HG03064 (cell line): ENCODE data around the gene ADNP.

Experiments
- ATAC-seq: cut with Tn5 transposase; IDR thresholded peaks from one replicate; pipeline ENCODE4 v1.9.1; 2021; ENCODE audit warnings: low read depth; ENCODE audit not compliant: unreplicated experiment

Gene ADNP

DNA sequence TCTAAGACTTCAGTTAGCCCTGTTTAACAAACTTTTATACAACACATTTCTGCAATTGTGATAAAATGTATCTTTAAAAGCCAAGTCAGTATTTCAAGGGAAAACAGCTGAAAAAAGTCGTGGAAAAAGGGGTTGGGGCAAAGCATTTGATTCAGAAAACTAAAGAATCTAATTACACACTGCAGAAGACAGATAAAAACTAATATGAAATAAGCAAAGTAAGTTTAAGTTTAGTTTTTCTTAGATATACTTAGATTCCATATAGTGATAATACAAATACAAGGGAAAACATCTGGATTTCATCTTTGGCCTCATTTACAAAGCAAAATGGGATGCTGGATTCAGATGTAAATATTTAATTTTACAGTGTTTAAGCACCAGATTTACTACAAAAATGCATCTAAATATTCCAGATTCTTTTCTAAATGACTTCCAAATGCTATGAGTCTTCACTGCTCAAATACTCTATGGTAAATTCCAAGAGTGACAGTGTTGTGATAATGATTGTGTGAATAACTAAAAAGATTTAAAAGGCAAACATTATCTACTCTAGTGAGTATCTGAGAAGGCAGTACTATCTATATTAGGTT lies 1.5 kb upstream of the ADNP start:
- ATAC-seq, result no peak

DNA sequence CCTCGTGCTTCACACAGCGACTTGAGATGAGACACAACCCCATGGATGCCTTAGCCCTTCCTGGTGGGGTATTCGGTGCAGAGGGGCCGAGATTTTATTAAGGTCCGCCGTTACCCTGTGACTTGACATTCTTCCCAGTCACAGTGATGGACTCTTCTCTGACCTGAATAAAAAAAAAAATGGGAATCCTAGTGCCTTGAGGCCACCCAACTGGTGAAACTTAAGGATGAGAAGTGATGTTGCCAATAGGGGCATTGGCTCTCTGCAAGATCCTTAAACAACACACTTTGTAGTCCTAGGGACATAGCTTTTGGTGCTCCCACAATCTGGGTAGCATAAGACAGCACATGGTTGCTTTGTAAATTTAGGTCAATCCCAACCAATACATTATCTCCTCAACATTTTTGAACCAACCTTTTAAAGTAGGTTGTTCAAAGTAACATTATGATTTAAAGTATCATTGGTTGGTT lies 814 bp upstream of the ADNP start:
- ATAC-seq, result no peak

DNA sequence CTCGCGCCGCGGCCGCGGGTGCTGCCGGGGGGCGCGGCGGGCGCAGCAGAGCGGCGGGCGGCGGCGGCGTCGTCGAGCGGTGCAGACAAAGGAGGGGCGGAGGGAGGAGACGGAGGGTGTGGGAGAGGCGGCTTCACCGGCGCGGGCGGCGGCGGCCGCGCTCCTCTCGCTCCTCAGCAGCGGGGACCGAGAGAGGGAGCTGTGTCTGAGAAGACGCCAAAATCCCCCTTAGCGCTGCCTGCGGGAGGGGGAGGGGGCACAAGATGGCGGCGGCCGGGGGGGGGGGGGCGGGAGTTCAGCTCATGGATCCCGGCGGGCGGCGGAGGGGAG lies 296 bp downstream of the ADNP start:
- no peak for ATAC-seq

DNA sequence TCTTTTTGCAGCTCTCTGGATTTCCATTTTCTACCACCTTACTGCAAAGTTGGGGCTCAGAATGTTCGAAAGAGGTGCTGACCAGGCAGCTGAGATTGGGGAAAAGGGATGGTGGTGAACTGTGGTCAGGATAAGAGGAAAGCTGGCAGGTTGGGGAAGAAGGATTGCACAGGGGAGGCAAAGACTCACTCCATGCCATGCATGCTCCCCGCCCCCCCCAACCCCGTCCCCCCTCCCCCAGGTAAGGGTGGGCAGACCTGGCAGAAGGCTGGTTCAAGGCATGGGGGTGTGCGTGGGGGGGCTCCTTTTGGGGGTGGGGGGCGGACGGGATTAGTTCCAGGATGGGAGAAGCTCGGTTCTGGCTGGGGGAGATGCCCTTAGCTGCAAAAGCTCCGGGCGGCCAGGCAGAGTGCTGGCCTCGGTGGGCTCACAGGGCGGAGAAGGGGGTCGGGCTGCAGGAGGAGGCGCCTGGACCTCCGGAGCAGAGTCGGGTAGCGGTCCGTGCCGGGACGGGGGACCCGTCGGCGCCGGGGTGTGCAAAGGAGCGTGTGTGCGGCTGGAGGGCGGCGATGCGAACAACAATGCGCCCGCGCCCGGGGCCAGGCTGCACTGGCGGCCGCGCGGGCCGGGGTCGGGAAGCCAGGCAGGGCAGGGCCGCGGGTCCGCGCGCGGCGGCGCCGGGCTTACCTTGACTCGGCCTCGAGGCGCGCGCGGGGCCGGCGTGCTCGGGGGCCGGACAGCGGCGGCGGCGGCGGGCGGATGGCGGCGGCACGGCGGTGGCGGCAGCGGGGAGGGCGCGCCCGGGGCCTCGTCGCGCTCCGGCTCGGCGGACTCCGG lies 880 bp downstream of the ADNP start:
- ATAC-seq, result no peak

DNA sequence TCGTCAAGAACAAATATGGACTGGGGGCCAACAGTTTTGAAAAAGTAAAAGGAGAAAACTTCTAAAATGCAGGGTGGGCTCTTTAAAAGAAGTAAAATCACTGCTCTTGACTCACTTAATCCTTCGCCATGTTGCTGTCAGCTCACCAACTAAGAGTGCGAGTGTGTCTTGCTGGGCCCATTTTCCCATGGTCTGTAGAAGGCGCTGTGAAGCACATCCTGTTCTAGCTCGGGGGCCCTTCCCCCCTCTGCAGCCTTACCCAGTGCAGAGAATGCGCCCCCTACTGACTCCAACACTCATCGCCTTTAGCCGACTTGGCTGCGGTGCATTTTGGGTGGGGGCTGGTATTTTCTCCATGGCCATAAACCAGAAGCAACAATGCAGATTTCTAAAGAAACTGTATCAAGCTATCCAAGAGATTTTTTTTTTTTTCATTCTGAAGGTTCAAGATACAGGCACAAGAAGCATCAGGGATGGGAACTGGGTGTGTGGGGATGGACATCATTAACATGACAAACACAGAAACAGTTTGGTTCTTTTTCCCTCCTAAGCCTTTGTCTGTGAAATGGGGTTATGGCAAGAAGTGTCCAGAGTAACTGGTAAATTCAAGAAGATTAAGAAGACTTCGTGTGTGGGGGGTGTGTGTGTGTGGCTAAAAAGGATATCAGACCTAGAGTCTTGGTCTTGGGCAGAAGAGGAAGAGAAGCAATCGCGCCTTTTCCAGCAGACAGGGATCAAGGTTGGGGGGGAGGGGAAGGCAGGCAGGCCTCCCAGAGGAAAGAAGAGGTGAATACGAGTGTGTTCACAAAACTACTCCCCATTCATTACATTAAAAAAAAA lies 1.7 kb downstream of the ADNP start:
- no peak for ATAC-seq

DNA sequence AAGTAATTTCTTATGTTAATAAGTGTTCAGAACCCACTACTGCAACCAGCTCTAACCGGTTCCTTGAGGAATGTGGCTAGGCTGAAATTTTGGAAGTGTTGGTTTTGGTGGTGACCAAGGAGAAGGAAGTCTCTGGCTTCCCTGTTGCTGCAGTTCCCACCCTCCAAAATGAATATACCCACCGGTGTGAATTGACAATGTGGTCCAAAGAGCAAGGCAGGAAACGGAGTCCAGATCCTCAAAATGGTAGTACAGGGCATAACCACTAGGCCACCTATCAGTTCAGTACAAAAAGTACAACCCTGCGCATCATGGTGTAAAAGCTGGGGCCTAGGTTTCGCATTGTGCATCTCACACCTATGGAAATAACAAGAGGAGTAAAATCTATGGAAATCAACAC lies 2.8 kb downstream of the ADNP start:
- ATAC-seq, result no peak

DNA sequence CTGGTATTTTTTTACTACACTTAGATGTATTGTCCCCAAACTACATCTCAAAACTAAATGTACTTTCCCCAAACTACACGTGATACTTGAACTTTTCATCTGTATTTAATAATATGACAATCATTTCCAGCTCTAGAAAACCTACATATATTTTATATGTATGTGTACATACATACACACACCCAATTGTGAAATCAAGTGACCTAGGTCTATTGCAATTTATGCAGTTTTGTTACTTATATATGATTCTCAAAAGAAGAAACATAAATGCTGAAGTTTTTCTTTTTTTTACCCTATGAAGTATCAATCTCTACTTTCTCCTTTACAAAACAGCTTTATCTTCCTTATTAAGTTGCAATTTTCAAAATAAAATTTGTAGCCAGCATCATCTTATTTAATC lies 4.7 kb downstream of the ADNP start:
- ATAC-seq, result no peak

DNA sequence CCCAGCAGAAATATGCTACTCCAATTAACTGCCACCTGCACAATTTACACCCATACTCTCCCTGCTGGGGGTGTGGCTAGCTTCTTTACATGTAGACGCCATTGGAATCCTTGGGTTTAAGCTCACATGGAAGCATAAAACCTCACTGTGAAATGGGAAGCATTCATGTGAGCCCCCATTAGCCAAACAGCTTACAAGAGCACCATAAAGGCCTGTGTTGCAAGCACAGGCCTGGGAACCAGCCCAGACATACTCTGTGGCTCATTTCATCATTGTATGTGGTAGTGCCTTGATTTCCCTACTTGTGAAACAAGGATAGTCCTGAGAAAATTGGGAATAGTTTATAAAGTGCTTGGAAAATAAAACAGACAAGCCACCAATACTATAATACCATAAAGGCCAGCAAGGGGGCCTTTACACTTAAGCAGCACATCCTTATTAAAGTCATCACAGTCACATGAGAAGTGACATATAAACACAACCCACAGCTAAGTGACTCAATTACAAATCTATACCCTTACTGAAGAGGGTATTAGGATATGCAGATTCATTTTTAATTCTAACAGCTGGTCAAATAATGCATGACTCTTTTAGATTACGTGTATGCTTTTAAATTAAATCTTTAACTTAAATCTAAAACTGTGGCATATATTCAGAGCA lies 6.8 kb downstream of the ADNP start:
- no peak for ATAC-seq

DNA sequence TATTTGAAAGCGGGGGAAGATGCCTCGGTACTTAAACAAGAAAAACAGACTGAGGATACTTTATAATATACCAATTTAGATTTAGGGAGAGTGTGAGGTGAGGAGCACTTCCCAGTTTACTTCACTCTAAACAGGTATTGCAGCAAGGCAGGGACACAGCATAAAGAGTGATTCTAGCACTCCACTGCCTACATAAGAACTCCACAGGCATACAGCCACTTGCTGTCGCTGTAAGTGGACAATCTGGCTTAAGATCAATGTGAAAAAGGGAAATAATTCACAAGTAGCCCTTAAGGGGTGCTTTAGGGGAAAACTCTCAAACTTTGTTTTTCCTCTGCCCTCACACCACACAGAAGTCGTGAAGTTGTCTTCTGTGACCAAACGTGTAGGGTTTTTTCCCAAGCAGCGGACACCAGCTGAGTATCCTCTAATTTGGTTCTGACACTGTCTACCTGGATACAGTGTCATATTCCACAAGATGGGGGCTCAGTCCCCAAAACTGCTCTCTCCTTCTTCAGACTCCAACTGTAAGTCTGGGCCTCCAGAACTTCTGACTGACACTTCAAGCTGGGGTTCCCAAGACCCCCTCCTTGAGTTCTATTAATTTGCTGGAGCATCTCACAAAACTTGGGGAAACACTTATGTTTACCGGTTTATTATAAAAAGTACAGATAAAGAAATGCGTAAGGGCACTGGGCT lies 9.3 kb downstream of the ADNP start:
- no peak for ATAC-seq

DNA sequence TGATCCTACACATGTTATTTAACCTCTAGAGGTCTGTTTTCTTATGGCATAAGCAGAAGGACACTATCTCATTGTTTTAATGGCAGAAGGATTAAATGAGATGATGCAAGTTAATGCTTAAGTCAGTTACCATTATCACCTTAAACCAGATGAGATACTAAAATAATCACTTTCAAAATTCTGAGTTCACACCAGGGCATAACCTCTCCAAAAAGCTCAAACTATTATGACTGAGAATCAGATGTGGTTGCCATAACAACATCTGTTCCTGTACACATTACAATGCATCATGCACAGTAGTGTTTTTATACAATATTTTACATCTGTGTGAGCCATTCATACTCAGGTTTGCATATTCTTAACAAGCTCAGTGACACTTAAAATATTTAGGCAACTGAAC lies 10.2 kb downstream of the ADNP start:
- ATAC-seq, result no peak

DNA sequence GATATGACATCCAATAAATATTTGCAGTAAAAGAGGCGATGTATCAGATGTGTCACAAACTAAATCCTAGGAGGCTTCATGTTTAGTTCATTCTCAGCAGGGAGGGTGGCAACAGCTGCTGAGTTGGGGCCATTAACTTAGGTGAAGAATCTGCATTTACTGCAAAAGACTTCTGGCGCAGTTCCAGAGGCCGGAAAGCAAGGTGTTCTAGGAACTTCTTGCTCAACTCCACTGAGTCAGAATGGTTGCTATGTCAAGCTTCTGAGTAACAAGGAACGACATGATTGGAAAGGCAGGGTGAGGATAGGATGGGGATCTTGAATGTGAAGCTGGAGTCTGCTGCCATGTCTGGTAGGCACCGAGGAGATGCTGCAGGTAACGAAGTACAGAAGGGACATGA lies 11.7 kb downstream of the ADNP start:
- ATAC-seq, result no peak

DNA sequence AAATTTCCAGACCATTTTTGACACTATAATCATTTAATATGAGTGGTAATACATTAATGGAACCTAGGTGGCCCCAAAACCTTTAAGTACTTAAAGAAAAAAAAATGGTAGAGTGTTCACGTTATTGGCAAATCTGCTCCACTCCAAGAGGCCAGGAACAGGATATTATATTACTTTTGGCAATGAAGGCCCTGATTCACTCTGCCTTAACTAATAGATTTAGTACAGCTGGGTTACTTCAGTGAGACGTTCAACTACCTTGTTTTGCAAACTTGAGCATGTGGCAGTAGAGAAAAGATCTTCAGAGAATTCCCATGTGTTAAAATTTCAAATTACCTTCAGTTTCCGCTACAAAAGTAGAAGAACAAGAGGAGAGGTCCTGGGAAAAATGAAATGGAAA lies 12.8 kb downstream of the ADNP start:
- ATAC-seq, result no peak

DNA sequence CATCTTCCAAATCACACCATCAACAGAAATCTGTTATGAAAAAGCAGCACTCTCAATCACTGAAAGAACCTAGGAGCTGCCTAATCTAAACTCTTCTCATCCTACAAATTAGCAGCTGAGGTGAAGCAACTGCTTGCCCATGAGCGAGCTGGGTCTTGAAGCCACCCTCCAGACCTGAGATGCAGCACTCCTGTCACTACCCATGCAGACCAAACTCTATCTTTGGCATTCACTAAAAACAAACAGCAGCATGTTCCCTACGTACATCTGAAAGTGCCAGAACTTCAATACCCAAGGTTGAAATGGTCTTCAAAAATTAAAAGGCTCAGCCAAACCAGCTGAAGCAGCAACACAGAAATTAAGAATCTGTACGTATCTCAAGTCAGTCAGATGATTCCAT lies 14.3 kb downstream of the ADNP start:
- ATAC-seq, result no peak

DNA sequence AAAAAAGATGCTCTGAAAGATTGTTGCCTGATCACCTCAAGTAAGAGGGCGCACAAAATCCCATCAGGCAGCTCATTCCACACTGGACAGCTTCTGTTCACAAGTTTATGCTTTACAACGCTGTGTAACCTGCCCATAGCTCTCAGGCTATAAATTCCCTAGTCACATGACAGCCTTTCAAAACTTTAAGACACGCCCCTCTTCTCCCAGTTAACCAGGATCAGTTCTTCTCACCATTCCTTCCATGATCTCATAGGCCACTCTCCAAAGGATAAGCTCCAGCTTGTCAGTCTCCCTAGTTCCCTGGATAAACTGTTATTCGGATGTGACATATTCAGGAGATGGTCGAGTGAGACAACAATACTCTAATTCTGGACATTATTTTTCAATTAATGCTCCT lies 15.0 kb downstream of the ADNP start:
- no peak for ATAC-seq

DNA sequence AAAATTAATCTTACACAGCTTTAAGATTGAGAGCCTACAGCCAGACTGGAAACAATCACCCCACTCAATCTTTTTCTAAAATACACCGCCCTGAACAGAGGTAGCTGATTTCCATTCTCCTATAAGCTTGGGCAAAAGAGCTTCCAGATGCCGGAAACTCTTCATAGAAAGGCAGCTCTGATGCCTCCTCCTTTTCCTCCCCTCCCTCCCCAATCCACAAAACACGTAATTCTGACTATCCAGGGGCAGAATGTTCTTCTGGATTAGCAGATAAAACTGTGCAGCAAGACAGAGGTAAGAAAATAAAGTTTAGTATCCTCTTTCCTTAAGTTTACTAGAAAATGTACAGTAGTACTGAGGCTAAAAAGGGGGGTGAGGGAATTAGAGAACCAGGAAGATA lies 15.8 kb downstream of the ADNP start:
- ATAC-seq, result no peak

DNA sequence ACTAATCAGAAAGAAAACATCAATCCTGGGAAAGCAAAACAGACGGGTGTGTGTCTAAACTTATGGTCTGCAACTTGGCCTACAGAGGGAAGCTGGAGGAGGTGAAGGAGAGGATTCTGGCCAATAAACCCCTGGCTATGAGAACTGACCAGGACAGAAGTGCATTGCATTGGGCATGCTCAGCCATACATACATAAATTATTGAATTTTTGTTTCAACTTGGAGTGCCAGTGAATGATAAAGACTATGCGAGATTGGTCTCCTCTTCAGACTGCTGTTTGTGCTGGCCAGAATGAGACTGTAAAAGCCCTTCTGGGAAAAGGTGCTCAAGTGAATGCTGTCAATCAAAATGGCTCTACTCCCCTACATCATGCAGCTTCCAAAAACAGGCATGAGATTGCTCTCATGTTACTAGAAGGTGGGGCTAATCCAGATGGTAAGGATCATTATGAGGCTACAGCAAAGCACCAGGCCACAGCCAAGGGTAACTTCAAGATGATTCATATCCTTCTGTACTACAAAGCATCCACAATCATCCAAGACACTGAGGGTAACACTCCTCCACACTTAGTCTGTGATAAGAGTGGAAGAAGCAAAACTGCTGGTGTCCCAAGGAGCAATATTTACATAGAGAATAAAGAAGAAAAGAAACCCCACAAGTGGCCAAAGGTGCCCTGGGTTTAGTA lies 17.4 kb downstream of the ADNP start:
- no peak for ATAC-seq

DNA sequence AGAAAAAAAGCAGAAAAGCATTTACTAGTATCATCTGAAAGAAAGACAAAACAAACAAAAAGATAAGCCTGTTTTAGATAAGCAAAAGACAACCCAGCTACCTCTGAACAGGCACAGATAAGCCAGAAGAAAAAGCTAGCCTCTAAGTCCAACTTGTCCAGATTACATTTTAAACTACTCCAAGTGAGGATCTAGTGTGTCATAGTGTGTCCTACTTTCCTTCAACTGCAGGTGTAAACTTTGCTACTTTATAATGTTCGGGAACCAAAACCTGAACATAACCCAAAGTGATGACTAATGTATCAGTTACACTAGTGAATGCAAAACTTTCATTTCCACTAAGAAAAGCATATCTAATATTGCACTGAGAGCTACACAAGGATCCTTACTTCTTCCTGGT lies 19.5 kb downstream of the ADNP start:
- peak; percentile 58 for ATAC-seq

DNA sequence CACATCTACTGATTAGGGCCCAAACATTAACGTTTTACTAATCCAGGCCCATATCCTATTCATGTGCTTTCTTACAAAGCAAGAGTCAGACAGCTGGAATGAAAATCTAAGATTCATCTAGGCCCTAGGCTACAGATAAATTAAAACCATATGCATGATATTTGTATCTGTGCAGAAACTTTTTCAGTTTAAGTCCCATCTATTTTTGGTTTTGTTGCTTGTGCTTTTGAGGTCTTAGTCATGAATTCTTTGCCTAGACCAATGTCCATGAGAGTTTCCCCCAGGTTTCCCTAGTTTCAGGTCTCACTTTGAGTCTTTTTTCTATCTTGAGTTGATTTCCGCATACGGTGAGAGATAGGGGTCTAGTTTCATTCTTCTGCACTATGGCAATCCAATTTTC lies 20.2 kb downstream of the ADNP start:
- ATAC-seq, result no peak

DNA sequence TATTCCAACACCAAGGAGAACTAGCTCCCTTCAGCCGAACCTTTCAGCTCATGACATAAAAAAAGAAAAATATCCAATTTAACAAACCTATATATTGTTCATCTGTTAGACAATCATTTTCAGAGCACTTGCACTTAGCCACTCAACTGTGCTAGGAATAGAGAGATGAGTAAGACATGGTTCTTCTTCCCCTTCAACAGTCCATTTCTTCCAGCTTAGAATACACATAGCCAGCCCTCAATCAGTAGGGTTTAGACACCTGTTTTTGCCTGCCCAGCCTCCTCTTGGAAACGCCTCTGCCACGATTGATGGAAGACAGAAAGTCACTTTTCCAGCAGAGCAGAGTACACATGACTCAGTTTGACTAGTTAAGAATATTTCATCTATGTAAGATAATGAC lies 21.8 kb downstream of the ADNP start:
- ATAC-seq, result no peak

DNA sequence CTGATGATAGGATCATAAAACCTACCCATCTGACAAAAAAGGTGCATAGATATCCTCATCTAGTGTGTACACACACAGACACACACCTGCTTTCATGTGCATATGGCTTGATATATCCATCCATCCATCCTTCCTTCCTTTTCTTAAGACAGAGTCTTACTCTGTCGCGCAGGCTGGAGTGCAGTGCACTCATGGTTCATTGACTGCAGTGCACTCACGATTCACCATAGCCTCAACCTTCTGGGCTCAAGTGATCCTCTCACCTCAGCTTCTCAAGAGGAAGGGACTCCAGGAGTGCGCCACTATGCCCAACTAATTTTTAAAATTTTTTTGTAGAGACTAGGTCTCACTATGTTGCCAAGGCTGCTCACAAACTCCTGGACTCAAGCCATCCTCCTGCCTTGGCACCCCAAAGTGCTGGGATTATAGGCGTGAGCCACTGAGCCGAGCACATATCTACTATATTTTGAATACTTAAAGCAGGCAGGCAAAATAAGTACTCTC lies 27.1 kb downstream of the ADNP start:
- ATAC-seq, result no peak
